OCI-LY3 (cell line): Measurements from ENCODE around the gene TCF7.

Experiments used
- H2AFZ ChIP-seq: fragments of 200-600, 300-600 bp; shearing (Covaris generic); 2 replicates; pipeline ENCODE4 v1.6.0; 2014; ENCODE audit warnings: antibody characterized with exemption, low read depth, low read length
- H3K27ac ChIP-seq: fragments of 200-600, 300-600 bp; sonication (generic); 2 replicates; pipeline ENCODE4 v1.5.1; 2014; ENCODE audit warnings: mild to moderate bottlenecking, low read length, moderate library complexity, mixed read lengths
- H3K27me3 ChIP-seq: fragments of 200-600, 300-600 bp; sonication (generic); 2 replicates; pipeline ENCODE4 v1.6.1; 2014; ENCODE audit warnings: low read depth, low read length, mixed read lengths
- H3K36me3 ChIP-seq: fragments of 200-600, 300-600 bp; sonication (generic); replicated peaks from 2 replicates; pipeline ENCODE3; 2014; ENCODE audit warnings: low read depth, low read length, mixed read lengths
- H3K4me1 ChIP-seq: fragments of 300-600, 200-600 bp; sonication (generic); 2 replicates; pipeline ENCODE4 v1.6.1; 2014; ENCODE audit warnings: low read length, mixed read lengths
- H3K4me2 ChIP-seq: fragments of 200-600, 300-600 bp; sonication (generic); 2 replicates; pipeline ENCODE4 v1.6.1; 2014; ENCODE audit warnings: low read length, mixed read lengths
- H3K4me3 ChIP-seq: fragments of 300-600, 200-600 bp; sonication (generic); 2 replicates; pipeline ENCODE4 v1.5.1; 2014; ENCODE audit warnings: antibody characterized with exemption, mild to moderate bottlenecking, low read length, moderate library complexity
- H3K79me2 ChIP-seq: fragments of 300-600, 200-600 bp; shearing (Covaris generic); 2 replicates; pipeline ENCODE4 v1.6.1; 2014; ENCODE audit warnings: mild to moderate bottlenecking, low read length, mixed read lengths
- H3K9ac ChIP-seq: fragments of 300-600, 200-600 bp; shearing (Covaris generic); 2 replicates; pipeline ENCODE4 v1.6.0; 2014; ENCODE audit warnings: mild to moderate bottlenecking, low read length, moderate library complexity
- H3K9me3 ChIP-seq: fragments of 200-600, 300-600 bp; shearing (Covaris generic); 2 replicates; pipeline ENCODE4 v1.6.1; 2014; ENCODE audit warnings: low read length, mixed read lengths; ENCODE audit not compliant: insufficient read depth
- H4K20me1 ChIP-seq: fragments of 200-600, 300-600 bp; sonication (generic); 2 replicates; pipeline ENCODE4 v1.6.1; 2016; ENCODE audit warnings: low read length, mixed read lengths; ENCODE audit not compliant: insufficient read depth
- CTCF ChIP-seq: fragments of 200-600, 300-600 bp; sonication (generic); IDR thresholded peaks from 2 replicates; pipeline ENCODE4 v1.5.1; 2014; ENCODE audit warnings: antibody characterized with exemption, low read length, low read depth
- EZH2phosphoT487 ChIP-seq: fragments of 200-600 bp; shearing (Covaris generic); IDR thresholded peaks from 2 replicates; pipeline ENCODE4 v1.6.1; 2018; ENCODE audit warnings: antibody characterized with exemption, mixed run types, low read depth

TCF7 gene

GRCh38 chr5:134174841-134175839 lies 60.7 kb downstream of the TCF7 start:
- Histone ChIP-seq H3K79me2 (peaks cover 62% of the 10 kb centered on the region), H3K27me3 (no peaks in the 10 kb centered on the region), H3K27ac (no peak overlapping the region; the same call in 1 of the 2 replicates), H3K4me3 (peak overlapping the region; percentile 86), H3K36me3 (peaks cover 21% of the 10 kb centered on the region), H4K20me1 (peaks cover 27% of the 10 kb centered on the region), H3K4me2 (peak overlapping the region; percentile 67), H3K9me3 (no peaks in the 10 kb centered on the region), H3K9ac (peak overlapping the region; percentile 81), H2AFZ (no peak overlapping the region), H3K4me1 (peaks cover 14% of the 10 kb centered on the region)
- TF ChIP-seq EZH2phosphoT487 (no peak), CTCF (no peak)

GRCh38 chr5:134175921-134176510 lies 61.5 kb downstream of the TCF7 start:
- Histone ChIP-seq H3K79me2 (peaks cover 54% of the 10 kb centered on the region), H3K27me3 (no peaks in the 10 kb centered on the region), H3K9me3 (no peaks in the 10 kb centered on the region), H3K4me1 (peaks cover 14% of the 10 kb centered on the region), H3K4me2 (peak overlapping the region; percentile 67), H4K20me1 (peaks cover 27% of the 10 kb centered on the region), H3K9ac (peak overlapping the region; percentile 81), H3K27ac (peak overlapping the region; percentile 77), H3K36me3 (peaks cover 15% of the 10 kb centered on the region), H2AFZ (no peak overlapping the region), H3K4me3 (peak overlapping the region; percentile 86)
- no peak for TF ChIP-seq EZH2phosphoT487
- TF ChIP-seq CTCF, result no peak

- H3K4me3 ChIP-seq, result peak within 1 kb of the TSS; percentile 86
- H3K27ac ChIP-seq, result peak within 1 kb of the TSS; percentile 77
- no peak for TF ChIP-seq EZH2phosphoT487
- no peak for TF ChIP-seq CTCF
- H2AFZ ChIP-seq, result peak within 1 kb of the TSS; percentile 61; the same call in 1 of the 2 replicates
- no peaks in the 10 kb centered on the region for H3K27me3 ChIP-seq
- H3K36me3 ChIP-seq, result peaks cover 9% of the 10 kb centered on the region
- H3K4me1 ChIP-seq, result peaks cover 14% of the 10 kb centered on the region
- peak within 1 kb of the TSS; percentile 79 for H3K4me2 ChIP-seq
- H4K20me1 ChIP-seq, result peaks cover 27% of the 10 kb centered on the region
- peaks cover 46% of the 10 kb centered on the region for H3K79me2 ChIP-seq
- H3K9ac ChIP-seq, result peak within 1 kb of the TSS; percentile 81
- no peaks in the 10 kb centered on the region for H3K9me3 ChIP-seq
These were observed 62.3 kb downstream of the TCF7 start, which contains the start of gene SKP1 for GRCh38 chr5:134176511-134177368. Gene SKP1, minus strand, starts transcription at chr5:134176950. Its CDS starts 2,928 bp downstream, at chr5:134174022.
